22Rv1 (cell line): ENCODE measurements around the gene SUCLG2.
A peak's percentile ranks its signal among the peaks of the same experiment; 100 is the strongest.

Experiments used
- CTCF ChIP-seq: fragments of 450-650 bp; IDR thresholded peaks from 2 replicates; pipeline ENCODE4 v1.5.1; 2017; ENCODE audit warnings: mild to moderate bottlenecking
- ZFX ChIP-seq: fragments of 450-650 bp; IDR thresholded peaks from 2 replicates; pipeline ENCODE4 v1.6.1; 2017; ENCODE audit warnings: antibody characterized with exemption, borderline replicate concordance

- TF ChIP-seq CTCF (peak; percentile 82), ZFX (no peak)
Observed at GRCh38 chr3:67381667-67382272, 272.6 kb downstream of the SUCLG2 start.
